SK-N-SH treated with all-trans-retinoic acid at 6 μM for 48 hours (cell line): Measurements from ENCODE around the gene MIER3.
A peak's percentile ranks its signal among the peaks of the same experiment; 100 is the strongest.

ENCODE experiments used
- ATAC-seq: fragments of 200-7000 bp; cut with Tn5 transposase; 3 replicates; pipeline ENCODE4 v1.9.1; 2020; ENCODE audit warnings: mild to moderate bottlenecking, moderate library complexity
- ARNTL ChIP-seq: fragments of 450-650 bp; formaldehyde crosslinking; IDR thresholded peaks from 2 replicates; pipeline ENCODE4 v1.5.0; 2020; ENCODE audit warnings: low read depth, mild to moderate bottlenecking, moderate library complexity, borderline replicate concordance
- BACH2 ChIP-seq: fragments of 250-450 bp; sonication (Bioruptor Pico); IDR thresholded peaks from 2 replicates; pipeline ENCODE4 v1.9.0; 2021; ENCODE audit warnings: mild to moderate bottlenecking, borderline replicate concordance
- CSRNP3 ChIP-seq: fragments of 250-450 bp; sonication (Bioruptor Pico); IDR thresholded peaks from 2 replicates; pipeline ENCODE4 v1.5.1; 2021; ENCODE audit warnings: mild to moderate bottlenecking, moderate library complexity
- ESRRG ChIP-seq: fragments of 250-450 bp; sonication (Bioruptor Pico); IDR thresholded peaks from 2 replicates; pipeline ENCODE4 v1.6.1; 2021; ENCODE audit warnings: mild to moderate bottlenecking
- GLIS3 ChIP-seq: fragments of 250-450 bp; sonication (Bioruptor Pico); IDR thresholded peaks from 2 replicates; pipeline ENCODE4 v1.5.0; 2020; ENCODE audit warnings: mild to moderate bottlenecking, moderate library complexity
- ISL1 ChIP-seq: fragments of 250-450 bp; sonication (Bioruptor Pico); IDR thresholded peaks from 2 replicates; pipeline ENCODE4 v2.1.2; 2022; ENCODE audit warnings: mild to moderate bottlenecking, moderate library complexity
- OSR1 ChIP-seq: fragments of 250-450 bp; sonication (Bioruptor Pico); IDR thresholded peaks from 2 replicates; pipeline ENCODE4 v1.8.0; 2022; ENCODE audit warnings: moderate library complexity, mild to moderate bottlenecking, inconsistent platforms
- PATZ1 ChIP-seq: fragments of 250-450 bp; sonication (Bioruptor Pico); IDR thresholded peaks from 2 replicates; pipeline ENCODE4 v1.8.0; 2020; ENCODE audit warnings: mild to moderate bottlenecking, moderate library complexity, borderline replicate concordance
- POU6F1 ChIP-seq: fragments of 250-450 bp; sonication (Bioruptor Pico); IDR thresholded peaks from 2 replicates; pipeline ENCODE4 v1.8.0; 2021; ENCODE audit warnings: low read depth, mild to moderate bottlenecking, moderate library complexity, borderline replicate concordance
- PPARA ChIP-seq: fragments of 250-450 bp; sonication (Bioruptor Pico); IDR thresholded peaks from 2 replicates; pipeline ENCODE4 v1.5.0; 2020; ENCODE audit warnings: mild to moderate bottlenecking, borderline replicate concordance
- TCF4 ChIP-seq: fragments of 250-450 bp; sonication (Bioruptor Pico); IDR thresholded peaks from 2 replicates; pipeline ENCODE4 v1.8.0; 2021; ENCODE audit warnings: mild to moderate bottlenecking, moderate library complexity, borderline replicate concordance
- TOX ChIP-seq: fragments of 250-450 bp; sonication (Bioruptor Pico); IDR thresholded peaks from 2 replicates; pipeline ENCODE4 v1.8.0; 2021; ENCODE audit warnings: mild to moderate bottlenecking, moderate library complexity, borderline replicate concordance
- TSHZ2 ChIP-seq: fragments of 250-450 bp; sonication (Bioruptor Pico); IDR thresholded peaks from 2 replicates; pipeline ENCODE4 v1.5.0; 2020; ENCODE audit warnings: mild to moderate bottlenecking, moderate library complexity
- ZFP3 ChIP-seq: fragments of 250-450 bp; sonication (Bioruptor Pico); IDR thresholded peaks from 2 replicates; pipeline ENCODE4 v1.5.0; 2020; ENCODE audit warnings: mild to moderate bottlenecking, moderate library complexity
- ZNF565 ChIP-seq: fragments of 450-650 bp; formaldehyde crosslinking; conservative IDR thresholded peaks from 2 replicates; pipeline ENCODE4 v1.5.0; 2020; ENCODE audit warnings: low read depth, mild to moderate bottlenecking, moderate library complexity
- ZNF70 ChIP-seq: fragments of 450-650 bp; formaldehyde crosslinking; IDR thresholded peaks from 2 replicates; pipeline ENCODE4 v1.5.0; 2020; ENCODE audit warnings: mild to moderate bottlenecking, moderate library complexity
- ZNF8 ChIP-seq: fragments of 450-650 bp; formaldehyde crosslinking; IDR thresholded peaks from 2 replicates; pipeline ENCODE4 v1.5.0; 2020; ENCODE audit warnings: mild to moderate bottlenecking, moderate library complexity

The MIER3 gene

GRCh38 chr5:56950626-56951125 is 1.2 kb downstream of the MIER3 start:
- TF ChIP-seq TOX (CRISPR knock-in tag) (no peak), ZNF565 (no peak), PATZ1 (CRISPR knock-in tag) (no peak), GLIS3 (no peak), ISL1 (CRISPR knock-in tag) (no peak), ZFP3 (CRISPR knock-in tag) (no peak), POU6F1 (CRISPR knock-in tag) (no peak), ZNF8 (CRISPR knock-in tag) (no peak)
- ATAC-seq, result peak; percentile 90

GRCh38 chr5:56947052-56947451 is 4.9 kb downstream of the MIER3 start:
- TF ChIP-seq BACH2 (CRISPR knock-in tag) (no peak), ZNF70 (CRISPR knock-in tag) (no peak), PPARA (CRISPR knock-in tag) (no peak), ISL1 (CRISPR knock-in tag) (no peak), ESRRG (CRISPR knock-in tag) (no peak), ARNTL (CRISPR knock-in tag) (no peak), CSRNP3 (no peak), TSHZ2 (CRISPR knock-in tag) (no peak)

GRCh38 chr5:56941981-56942380 is 9.9 kb downstream of the MIER3 start:
- ATAC-seq, result peak; percentile 100
- TF ChIP-seq TSHZ2 (CRISPR knock-in tag) (no peak), TOX (CRISPR knock-in tag) (no peak), ZNF8 (CRISPR knock-in tag) (no peak), ARNTL (CRISPR knock-in tag) (no peak), OSR1 (CRISPR knock-in tag) (no peak), PPARA (CRISPR knock-in tag) (no peak), PATZ1 (CRISPR knock-in tag) (no peak), TCF4 (CRISPR knock-in tag) (no peak), ESRRG (CRISPR knock-in tag) (no peak)

More at GRCh38 chr5:56947052-56947451, 4.9 kb downstream of the MIER3 start:
- ATAC-seq, result no peak
